ENCODE measurements around the gene KRTAP5-3.

Gene KRTAP5-3

DNA sequence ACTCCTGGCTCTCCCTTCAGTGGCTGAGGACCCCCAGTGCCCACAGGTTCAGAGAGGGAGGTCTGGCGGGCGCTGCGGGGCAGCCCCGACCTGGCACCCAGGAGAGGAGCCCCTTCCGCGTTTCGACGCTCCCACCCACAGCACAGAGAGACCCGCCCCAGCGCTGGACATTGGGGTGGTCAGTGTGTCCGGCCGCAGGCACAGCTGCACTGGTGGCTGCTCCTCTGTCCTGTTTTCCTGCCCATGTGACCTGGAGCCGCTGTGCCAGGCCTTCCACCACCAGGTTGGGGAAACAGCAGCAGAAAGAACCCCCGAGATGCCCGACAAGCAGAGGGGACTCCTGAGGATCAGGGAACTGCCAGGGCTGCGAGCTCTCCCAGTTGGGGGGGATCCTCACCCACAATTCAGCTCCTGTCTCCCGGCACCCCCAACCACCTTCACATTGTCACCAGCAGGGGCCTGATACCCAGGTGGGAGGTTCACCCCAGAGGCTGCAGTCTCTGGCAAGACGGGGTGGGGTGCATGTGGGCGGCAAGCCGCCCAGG lies 35.0 kb upstream of the KRTAP5-3 start:
- DNase-seq (ENCODE audit: low read depth in 3 of 3) = no peak

DNA sequence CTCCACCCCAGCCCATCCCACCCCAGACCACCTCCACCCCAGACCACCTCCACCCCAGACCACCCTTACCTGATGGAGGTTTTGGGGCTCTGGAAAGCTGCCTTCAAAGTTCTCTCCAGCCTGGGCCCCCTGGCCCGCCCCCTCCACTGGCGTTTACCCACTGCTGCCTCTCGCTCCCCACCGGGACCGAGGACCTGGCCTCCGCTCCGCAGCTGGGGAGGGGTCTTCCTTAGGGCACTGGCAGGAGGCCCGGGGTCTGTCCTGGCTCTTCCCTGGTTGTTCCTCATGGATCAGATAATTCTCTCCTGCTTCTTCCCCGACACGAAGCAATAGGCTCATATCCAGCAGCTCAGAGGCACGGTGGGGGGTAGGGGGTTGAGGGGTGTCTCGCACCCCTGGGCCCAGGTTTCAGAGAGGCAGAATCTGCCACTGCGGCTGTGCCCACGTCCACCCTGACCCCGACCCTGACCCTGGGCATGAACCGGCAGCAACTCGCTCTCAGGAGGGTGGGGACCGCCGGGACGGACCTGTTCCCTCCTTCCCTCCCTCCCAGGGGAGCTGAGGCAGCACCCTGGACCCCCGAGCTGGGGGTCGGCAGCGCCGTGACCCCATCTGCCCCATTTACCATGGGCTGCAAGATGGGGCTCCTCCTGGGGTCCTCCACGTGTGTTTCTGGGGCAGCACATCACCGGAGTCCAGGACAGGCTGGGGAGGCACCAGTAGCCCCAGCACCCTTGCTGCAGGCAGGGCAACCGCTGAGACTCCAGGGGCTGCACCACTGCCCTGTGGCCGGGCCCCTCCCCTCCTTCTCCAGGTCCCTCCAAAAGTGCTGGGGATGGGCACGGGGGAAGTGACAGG lies 34.3 kb upstream of the KRTAP5-3 start:
- no peak for DNase-seq (ENCODE audit: low read depth in 3 of 3)

DNA sequence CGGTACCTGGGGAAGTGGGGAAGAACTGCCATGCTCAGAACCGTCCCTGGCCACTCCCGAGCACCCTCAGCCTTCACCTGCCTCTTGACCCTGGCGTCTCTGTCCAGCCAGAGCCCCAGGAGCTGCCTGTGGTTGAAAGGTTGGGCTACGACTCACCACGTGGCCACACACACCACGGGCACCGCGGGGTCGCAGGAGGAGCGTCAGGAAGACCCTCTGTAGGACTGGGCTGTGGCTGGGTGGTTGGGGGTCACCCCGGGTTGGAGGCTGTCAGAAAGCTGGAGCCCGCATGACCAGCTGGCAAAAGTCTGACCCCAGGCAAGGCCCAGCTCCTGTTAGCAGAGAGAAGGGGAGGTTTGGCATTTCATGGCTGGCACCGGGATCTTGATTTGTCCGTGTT lies 32.8 kb upstream of the KRTAP5-3 start:
- DNase-seq (ENCODE audit: low read depth in 3 of 3) = no peak

DNA sequence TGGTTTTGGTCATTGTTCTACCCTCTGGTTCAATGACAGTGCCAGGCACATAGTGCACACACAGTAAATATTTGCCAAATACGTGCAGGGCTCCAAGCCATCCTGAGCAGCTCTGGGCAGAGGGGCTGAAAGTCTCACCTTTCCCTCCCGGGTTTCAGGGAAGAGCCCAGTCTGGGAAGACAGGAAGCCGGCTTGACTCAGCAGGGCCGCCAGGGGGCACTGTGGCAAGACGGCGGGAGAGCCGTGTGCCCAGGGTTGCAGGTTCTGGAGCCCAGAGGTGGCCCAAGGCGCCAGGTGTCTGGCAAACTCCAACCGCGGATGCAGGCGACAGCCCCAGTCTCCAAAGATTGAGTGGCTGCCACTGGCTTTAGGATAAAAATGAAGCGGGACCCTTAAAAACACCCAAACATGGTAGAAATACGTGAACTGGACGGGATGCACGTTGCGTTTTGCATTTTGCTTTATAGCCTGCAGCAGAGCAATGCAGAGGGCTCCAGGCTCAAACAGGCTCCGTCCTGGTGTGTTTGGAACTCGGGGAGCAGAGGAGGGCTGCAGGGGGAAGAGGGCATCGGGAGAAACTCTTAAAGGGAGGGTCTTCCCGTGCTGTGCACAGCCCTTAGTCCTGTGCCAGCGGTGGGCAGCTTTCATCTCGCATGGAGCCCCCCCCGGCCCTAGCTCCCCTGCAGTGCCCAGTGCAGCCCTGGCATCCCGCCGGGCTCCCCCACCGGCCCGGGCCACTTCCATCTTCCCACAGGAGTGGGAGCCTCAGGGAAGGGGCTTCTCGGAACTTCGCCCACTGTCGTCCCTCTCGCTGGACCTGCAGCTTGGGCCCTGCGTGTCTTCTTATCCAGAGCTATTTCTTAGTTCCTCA lies 32.0 kb upstream of the KRTAP5-3 start:
- peak in 1 of 3 experiments; percentile 18 for DNase-seq (ENCODE audit: low read depth in 3 of 3)

DNA sequence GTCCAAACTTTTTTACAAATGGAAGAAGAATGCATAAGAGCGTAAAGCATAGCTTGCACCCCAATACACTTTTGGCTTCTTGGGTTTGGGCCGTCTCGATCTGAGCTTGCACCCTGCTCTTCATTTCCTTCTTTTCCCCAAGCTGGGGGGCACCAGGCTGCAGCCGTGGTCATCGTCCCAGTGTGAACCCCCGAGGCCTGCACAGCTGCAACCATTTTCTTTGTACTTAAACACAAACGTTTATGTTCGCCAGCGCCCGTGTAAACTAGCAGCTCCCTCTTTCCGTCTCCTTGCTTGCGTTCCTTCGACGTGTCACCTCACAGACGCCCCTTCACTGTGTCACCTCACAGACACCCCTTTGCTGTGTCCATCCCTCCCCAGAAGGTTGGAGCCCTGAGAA lies 31.4 kb upstream of the KRTAP5-3 start:
- no peak for DNase-seq (ENCODE audit: low read depth in 3 of 3)

DNA sequence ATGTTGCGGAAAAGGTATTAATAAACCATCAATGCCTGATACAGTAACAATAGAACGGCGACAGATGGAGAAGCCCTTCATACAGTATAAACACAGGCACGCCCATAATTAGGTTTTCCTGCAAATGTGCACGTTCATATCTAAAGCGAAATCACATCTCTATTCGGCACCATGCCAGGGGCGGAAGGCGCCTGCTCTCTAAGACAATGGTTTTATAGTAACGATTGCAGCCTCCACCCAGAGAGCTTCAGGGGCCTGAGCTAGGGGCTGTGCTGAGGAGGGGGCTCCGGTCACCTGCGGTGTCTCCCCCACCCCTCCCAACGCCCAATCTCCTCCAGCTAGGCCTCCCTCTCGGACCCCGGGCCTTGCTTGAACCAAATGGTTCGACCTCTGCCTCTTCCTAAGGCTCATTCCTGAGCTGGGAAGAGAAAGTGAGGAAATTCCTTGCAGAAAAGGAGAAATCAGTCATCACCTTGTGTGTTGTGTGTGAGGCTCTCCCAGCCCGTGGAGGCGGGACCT lies 30.9 kb upstream of the KRTAP5-3 start:
- no peak for DNase-seq (ENCODE audit: low read depth in 3 of 3)

DNA sequence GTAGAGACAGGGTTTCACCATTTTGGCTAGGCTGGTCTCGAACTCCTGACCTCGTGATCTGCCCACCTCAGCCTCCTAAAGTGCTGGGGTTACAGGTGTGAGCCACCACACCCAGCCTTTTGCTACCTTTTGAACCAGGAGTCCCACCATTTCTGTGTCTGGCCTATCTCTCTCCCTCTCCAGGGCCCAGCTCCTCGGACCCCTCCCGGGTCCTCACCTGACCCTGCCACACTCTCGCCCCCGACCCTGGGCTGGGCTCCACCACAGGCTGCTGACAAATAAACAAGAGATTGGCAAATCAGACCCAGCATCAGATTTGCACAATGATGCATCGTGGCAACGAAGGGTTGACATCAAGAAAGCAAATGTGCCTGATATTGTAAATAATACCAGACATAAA lies 30.1 kb upstream of the KRTAP5-3 start:
- no peak for DNase-seq (ENCODE audit: low read depth in 3 of 3)

DNA sequence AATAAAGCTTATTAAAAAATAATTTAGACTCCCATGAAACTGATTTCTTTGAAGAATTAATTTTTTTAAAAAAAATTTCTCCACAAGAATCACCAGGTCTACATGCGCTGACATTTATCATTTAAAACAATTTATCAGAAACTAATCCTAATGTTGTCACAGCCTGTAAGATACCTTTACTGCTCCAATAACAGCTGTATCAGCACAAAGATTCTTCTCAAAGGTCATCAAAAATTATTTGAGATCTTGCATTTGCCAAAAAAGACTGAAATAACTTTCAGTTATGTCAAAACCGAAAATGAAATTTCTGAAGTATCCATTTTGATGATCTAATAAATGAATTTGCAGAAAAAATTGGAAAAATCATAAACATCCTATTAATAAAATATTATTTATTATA lies 29.4 kb upstream of the KRTAP5-3 start:
- no peak for DNase-seq (ENCODE audit: low read depth in 3 of 3)

DNA sequence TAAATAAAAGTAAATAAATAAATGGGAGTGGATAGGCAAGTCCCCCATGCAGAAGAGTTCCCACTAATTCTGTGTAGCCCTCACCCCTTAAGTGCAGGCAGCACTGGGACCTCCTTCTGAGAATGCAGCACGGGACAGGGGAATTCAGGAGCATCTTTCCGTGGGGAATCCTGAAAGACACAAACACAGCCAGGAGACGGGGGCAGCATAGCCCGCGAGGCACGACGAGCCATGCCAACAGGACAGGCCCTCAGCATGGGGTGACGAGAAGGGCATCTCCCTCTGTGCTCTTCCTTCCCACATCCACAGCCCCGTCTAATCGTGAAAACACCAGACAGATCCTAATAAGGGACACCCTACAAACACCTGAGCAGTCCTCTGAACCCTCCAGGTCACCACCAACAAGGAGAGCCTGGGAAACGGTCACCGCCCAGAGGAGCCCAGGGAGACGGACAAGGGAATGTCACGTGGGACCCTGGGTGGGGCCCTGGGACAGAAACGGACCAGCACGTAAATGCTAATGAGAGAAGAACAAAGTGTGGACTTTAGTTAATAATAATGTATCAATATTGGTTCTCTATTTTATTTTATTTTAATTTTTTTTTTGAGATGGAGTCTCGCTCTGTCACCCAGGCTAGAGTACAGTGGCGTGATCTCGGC lies 28.2 kb upstream of the KRTAP5-3 start:
- no peak for DNase-seq (ENCODE audit: low read depth in 3 of 3)

DNA sequence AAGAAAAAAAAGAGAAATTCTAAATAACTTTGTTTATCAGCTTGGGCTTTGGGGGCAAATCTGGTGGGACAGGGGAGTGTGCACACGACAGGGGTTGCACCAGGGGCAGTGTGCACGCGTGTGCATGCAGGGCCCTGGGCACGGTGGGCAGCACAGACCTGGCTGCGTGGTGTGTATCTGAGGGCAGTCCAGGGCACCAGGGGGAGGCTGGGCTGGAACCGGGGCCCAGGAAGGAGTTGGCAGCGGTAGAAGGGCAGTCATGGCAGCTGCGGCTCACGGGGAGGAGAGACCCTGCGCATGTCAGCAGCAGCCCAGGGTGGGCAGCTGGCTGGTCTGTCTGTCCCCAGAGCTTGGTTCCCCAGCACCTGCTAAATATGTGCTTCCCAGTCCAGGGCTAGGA lies 25.6 kb upstream of the KRTAP5-3 start:
- DNase-seq (ENCODE audit: low read depth in 3 of 3) = no peak

DNA sequence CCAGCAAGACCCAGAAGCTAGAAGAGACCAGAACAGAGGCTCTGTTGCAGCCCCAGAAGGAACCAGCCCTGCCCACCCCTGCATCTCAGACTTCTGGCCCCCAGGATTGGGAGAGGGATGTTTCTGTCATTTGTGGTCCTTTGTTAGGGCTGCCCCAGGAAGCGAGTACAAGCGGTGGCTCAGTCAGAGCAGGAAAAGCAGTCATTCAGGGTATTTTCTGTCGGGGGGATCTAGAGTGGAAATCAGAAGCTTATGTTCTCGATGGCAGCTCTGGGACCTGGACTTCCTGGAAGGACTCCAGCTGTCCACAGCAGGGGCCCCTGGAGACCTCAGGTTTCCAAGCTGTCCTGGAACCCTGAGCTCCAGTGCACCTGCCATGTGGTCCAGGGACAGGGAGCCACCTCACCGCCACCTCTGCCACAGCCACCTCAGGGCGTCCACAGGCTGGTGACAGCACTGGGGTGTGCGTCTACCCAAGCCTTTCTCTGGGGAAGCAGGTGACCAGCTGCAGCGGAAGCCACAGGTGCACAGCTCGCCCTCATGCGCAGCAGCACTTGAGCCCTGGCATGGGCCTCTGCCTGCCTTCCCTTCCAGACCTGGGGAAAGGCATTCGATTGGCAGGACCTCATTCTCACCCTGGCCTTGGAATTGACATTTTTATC lies 23.9 kb upstream of the KRTAP5-3 start:
- DNase-seq (ENCODE audit: low read depth in 3 of 3) = no peak

DNA sequence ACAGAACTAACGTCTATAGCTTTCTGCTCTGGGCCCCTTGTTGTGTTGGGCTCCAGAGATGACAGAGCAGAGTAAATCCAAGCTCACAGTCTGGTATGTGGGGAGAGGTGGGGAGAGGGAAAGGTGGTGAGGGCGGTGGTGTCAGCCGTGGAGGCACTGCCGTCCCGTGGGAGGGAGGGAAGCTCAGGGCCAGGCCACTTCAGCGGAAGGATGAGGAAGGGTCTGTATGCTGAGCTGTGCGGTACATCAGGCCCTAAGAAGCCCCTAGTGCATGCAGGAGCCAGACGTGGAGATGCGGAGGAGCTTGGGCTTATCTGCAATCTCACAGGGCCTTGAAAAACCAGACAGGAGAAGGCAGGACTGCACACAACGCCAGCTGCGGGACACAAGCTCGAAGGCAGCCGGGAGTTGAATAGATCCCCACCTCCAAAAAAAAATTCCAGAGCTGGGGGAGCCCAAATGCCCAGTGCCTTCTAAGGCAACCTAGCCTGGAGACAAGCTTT lies 22.9 kb upstream of the KRTAP5-3 start:
- no peak for DNase-seq (ENCODE audit: low read depth in 3 of 3)

DNA sequence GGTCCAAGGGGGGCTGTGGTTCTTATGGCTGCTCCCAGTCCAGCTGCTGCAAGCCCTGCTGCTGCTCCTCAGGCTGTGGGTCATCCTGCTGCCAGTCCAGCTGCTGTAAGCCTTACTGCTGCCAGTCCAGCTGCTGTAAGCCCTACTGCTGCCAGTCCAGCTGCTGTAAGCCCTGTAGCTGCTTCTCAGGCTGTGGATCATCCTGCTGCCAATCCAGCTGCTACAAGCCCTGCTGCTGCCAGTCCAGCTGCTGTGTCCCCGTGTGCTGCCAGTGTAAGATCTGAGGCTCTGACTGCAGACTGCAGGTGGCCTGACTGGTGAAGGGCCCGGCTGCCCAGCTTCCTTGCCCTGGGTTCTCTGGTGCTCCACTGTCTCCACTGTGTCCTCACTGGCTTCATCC lies 22.0 kb upstream of the KRTAP5-3 start:
- no peak for DNase-seq (ENCODE audit: low read depth in 3 of 3)

DNA sequence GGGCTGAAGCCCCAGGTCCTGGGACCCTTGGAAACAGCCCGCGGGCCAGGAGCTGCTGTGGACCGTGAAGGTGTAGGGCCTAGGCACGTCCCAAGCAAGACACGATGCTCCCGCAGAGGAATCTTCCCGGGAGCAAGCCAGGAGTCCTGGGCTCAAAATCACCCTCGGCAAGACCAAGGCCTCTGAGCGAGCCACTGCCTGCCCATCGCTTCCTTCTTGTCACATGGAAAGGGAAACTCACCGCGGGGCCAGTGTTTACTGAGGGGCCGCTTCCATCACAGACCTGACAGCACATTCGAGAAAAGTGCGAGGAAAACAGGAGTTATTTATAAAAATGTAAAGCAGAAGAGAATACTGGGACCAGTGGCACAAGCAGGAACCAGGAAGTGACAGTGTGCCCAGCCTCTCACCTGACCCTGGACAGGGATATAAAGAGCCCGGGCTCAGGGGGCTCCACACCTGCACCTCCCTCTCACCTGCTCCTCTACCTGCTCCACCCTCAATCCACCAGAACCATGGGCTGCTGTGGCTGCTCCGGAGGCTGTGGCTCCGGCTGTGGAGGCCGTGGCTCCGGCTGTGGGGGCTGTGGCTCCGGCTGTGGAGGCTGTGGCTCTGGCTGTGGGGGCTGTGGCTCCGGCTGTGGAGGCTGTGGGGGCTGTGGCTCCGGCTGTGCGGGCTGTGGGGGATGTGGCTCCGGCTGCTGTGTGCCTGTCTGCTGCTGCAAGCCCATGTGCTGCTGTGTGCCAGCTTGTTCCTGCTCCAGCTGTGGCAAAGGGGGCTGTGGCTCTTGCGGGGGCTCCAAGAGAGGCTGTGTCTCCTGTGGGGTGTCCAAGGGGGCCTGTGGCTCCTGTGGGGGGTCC lies 21.3 kb upstream of the KRTAP5-3 start, which contains the start of gene KRTAP5-5:
KRTAP5-5 (plus strand) TSS at position 450 of the 860 bp plus-strand sequence; CDS start at position 516, 66 bp downstream.
- no peak for DNase-seq (ENCODE audit: low read depth in 3 of 3)

DNA sequence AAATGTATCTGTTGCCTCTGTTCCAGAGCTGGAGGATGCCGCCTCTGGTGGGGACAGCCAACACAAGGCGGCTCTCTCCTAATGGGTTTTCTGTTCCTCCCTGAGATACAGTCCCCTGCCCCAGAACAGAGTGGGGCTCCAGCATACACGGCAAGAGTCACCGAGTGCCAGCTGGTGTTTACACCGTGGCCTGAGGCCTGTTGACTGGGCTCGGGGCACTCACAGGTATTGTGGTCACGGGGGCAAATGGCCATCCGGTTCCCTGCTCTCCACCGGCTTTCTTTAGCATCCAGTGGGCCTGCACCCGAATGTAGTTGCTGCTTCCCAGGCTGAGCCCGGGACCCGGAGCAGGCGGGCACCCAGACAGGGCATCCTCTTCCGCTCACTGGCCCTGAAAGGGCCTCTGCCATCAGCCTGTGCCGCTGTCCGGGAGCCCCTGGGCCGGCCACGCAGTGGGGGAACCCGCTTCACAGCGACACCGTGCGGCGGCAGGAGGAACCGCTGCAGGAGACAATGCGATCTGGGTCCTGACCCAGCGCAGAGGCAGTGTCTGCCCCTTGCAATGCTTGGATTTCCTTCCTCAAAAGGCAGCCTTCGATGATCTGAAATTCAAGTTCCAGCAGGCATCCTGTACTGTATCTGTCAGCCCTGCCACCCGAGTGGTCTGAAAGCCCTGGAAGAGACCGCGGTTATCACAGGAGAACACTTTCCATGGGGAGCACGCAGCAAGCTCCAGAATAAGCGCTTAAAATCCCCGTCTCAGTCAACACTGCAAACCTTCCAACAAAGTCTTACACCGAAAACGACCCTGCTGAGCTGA lies 20.5 kb upstream of the KRTAP5-3 start:
- DNase-seq (ENCODE audit: low read depth in 3 of 3) = peak; percentile 28 to 48 (median 34)

DNA sequence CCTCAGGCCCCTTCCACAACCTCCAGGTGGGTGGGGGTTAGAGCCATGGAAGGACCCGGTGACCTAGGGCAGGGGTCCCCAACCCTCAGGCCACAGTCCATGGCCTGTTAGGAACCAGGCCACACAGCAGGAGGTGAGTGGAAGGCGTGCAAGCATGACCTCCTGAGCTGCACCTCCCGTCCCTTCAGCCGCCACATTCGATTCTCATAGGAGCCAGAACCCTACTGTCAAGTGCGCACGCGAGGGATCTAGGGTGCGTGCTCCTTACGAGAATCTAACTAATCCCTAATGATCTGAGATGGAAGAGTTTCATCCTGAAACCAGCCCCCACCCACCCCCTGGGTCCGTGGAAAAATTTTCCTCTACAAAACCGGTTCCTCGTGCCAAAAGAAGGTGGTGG lies 17.3 kb upstream of the KRTAP5-3 start:
- DNase-seq (ENCODE audit: low read depth in 3 of 3) = no peak

DNA sequence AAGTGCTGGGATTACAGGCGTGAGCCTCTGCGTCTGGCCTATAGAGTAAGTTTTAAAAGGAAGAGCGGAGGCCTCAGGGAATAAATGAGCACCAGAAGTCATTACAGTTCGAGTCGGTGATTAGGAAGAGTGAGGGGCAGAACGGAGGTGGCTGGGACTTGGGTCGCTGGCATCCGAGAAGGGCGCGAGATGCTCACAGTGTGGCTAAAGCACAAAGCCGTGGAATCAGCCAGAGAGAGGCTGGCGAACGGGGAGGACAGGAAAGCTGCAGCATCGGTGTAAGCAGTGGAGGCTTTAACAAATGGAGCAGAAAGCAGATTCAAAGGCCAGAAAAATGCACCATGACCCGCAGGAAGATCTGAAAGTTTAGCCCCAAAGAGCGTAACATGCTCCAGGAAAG lies 16.4 kb upstream of the KRTAP5-3 start:
- DNase-seq (ENCODE audit: low read depth in 3 of 3) = no peak

DNA sequence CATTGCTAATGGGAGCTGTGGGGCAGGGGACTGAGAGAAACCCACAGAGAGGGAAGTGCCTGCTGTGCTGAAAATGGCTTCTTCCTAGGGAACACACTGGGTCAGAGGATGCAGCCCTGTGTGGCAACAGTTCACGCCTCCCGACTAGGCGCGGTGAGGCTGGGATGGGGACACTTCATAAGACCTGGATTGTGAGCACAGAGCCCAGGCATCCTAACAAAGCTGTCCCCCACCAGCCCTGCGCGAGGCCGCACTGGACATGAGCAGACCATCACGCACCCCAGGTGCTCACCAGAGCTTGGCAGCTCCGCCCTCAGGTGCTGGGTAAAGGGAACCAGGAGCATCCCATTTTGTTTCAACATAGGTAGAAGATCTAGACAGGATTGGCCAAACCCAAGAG lies 15.5 kb upstream of the KRTAP5-3 start:
- no peak for DNase-seq (ENCODE audit: low read depth in 3 of 3)

DNA sequence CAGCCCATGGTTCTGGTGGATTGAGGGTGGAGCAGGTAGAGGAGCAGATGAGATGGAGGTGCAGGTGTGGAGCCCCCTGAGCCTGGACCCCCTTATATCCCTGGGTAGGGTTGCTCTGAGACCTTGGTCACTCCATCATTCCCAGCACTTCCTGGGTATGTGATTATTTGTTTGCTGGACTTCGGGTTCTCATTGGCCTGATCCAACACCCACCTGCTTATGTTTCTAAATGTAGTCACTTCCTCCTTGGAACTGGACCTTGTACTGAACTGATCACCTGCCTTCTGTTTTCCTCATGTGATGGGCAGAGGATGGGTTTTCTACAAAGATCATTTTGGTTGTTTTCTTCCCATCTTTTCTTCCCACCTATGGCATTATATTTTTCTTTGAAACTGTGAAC lies 13.8 kb upstream of the KRTAP5-3 start, which contains the start of gene KRTAP5-4:
KRTAP5-4 (minus strand) TSS at position 53 of the 400 bp plus-strand sequence; CDS start at position 8, 45 bp downstream.
- no peak for DNase-seq (ENCODE audit: low read depth in 3 of 3)

Measured in stimulated activated CD4-positive, alpha-beta T cell treated with anti-CD3 and anti-CD28 coated beads, TNF-alpha, amount 100 ng/mL, for 24 hours (primary cell).